Peyer's patch (tissue), 4 donors: ENCODE measurements around the gene BMPER. TPM values are rescaled to one million over a fixed set of nuclear protein-coding genes. Genes with fewer than 3 reads are reported as not detected.
A peak's percentile ranks its signal among the peaks of the same experiment; 100 is the strongest.

Source experiments
- DNase-seq, 3 donors: peaks; one replicate each; pipeline ENCODE4 v3.0.0-alpha.2; 2017 to 2019
- H3K27ac ChIP-seq, 4 donors: fragments of 200-600 bp; sonication (generic); one replicate each; pipeline ENCODE4 v1.5.1; 2016 to 2019
- H3K27me3 ChIP-seq, 2 donors: fragments of 200-600 bp; sonication (generic); one replicate each; pipeline ENCODE4 v1.5.1; 2019
- H3K36me3 ChIP-seq, 3 donors: fragments of 200-600 bp; sonication (generic); one replicate each; pipeline ENCODE4 v1.5.1; 2016 to 2019
- H3K4me1 ChIP-seq, 4 donors: fragments of 200-600 bp; sonication (generic); one replicate each; pipeline ENCODE4 v1.5.1; 2016 to 2019
- H3K4me3 ChIP-seq, 4 donors: fragments of 200-600 bp; sonication (generic); 1 replicate in 3 of 4; 2 replicates in 1 of 4; pipeline ENCODE4 v1.5.1; 2016 to 2019; ENCODE audit warnings: mild to moderate bottlenecking in 1 of 4
- H3K9me3 ChIP-seq, 4 donors: fragments of 200-600 bp; sonication (generic); one replicate each; pipeline ENCODE4 v1.5.1; 2016 to 2019; ENCODE audit warnings: mild to moderate bottlenecking in 1 of 4
- CTCF ChIP-seq, 6 experiments: fragments of 450-650 bp in 4 of 6; fragments of 200-600 bp in 2 of 6; sonication (generic) in 1 of 6; IDR thresholded peaks; one replicate each; pipeline ENCODE4 v1.5.1; 2017 to 2019; ENCODE audit warnings: antibody characterized with exemption in 6 of 6, mild to moderate bottlenecking in 3 of 6, moderate library complexity in 1 of 6
- POLR2A ChIP-seq, 2 donors: fragments of 450-650 bp; IDR thresholded peaks; one replicate each; pipeline ENCODE4 v1.5.1; 2017; ENCODE audit warnings: antibody characterized with exemption in 2 of 2, mild to moderate bottlenecking in 2 of 2, moderate library complexity in 2 of 2
- total RNA-seq, 4 donors: library from RNA; depleted of rRNA; stranded (reverse); fragments of >200 nt; gene quantifications; one replicate each; pipeline ENCODE4 v1.1.0, GENCODE V29; 2016

Gene BMPER
- total RNA-seq, 4 donors from 2014 or later = 4.0 to 50.3 (median 17.6) TPM

GRCh38 chr7:34090816-34091215, 185.5 kb downstream of the BMPER start:
- Histone ChIP-seq H3K27ac (no peak overlapping the region), H3K9me3 (no peaks in the 10 kb centered on the region), H3K4me3 (no peak overlapping the region), H3K27me3 (no peaks in the 10 kb centered on the region), H3K4me1 (no peaks in the 10 kb centered on the region), H3K36me3 (no peaks in the 10 kb centered on the region)
- TF ChIP-seq POLR2A (IDR thresholded peaks at IDR 0.05) (no peak), CTCF (IDR thresholded peaks at IDR 0.05) (no peak)
- DNase-seq = no peak

GRCh38 chr7:34091321-34091917, 186.1 kb downstream of the BMPER start:
- Histone ChIP-seq H3K27me3 (no peaks in the 10 kb centered on the region), H3K27ac (no peak overlapping the region)
- peak in 1 of 3 donors; percentile 64 for DNase-seq

GRCh38 chr7:34093276-34093675, 187.9 kb downstream of the BMPER start:
- no peak overlapping the region for H3K27ac ChIP-seq
- DNase-seq = no peak
- no peaks in the 10 kb centered on the region for H3K27me3 ChIP-seq
- TF ChIP-seq POLR2A (IDR thresholded peaks at IDR 0.05) = no peak
- TF ChIP-seq CTCF (IDR thresholded peaks at IDR 0.05) = no peak
- no peaks in the 10 kb centered on the region for H3K9me3 ChIP-seq
- H3K4me1 ChIP-seq = no peaks in the 10 kb centered on the region
- no peaks in the 10 kb centered on the region for H3K36me3 ChIP-seq
- no peak overlapping the region for H3K4me3 ChIP-seq

More at GRCh38 chr7:34091321-34091917, 186.1 kb downstream of the BMPER start:
- no peaks in the 10 kb centered on the region for H3K9me3 ChIP-seq
- H3K4me1 ChIP-seq = no peaks in the 10 kb centered on the region
- no peak overlapping the region for H3K4me3 ChIP-seq
- no peaks in the 10 kb centered on the region for H3K36me3 ChIP-seq
- TF ChIP-seq POLR2A (IDR thresholded peaks at IDR 0.05) (no peak), CTCF (IDR thresholded peaks at IDR 0.05) (peak in 4 of 6 experiments; percentile 16 to 48 (median 40))

GRCh38 chr7:34096198-34096651, 190.9 kb downstream of the BMPER start:
- TF ChIP-seq CTCF (IDR thresholded peaks at IDR 0.05) = no peak
- Histone ChIP-seq H3K27me3 (no peaks in the 10 kb centered on the region), H3K36me3 (no peaks in the 10 kb centered on the region), H3K4me3 (no peak overlapping the region), H3K9me3 (no peaks in the 10 kb centered on the region), H3K4me1 (no peaks in the 10 kb centered on the region), H3K27ac (no peak overlapping the region)
- peak in 1 of 3 donors; percentile 66 for DNase-seq

GRCh38 chr7:34096777-34097176, 191.4 kb downstream of the BMPER start:
- Histone ChIP-seq H3K4me1 (no peaks in the 10 kb centered on the region), H3K4me3 (no peak overlapping the region), H3K27ac (no peak overlapping the region), H3K9me3 (no peaks in the 10 kb centered on the region), H3K27me3 (no peaks in the 10 kb centered on the region), H3K36me3 (no peaks in the 10 kb centered on the region)
- no peak for DNase-seq
- TF ChIP-seq POLR2A (IDR thresholded peaks at IDR 0.05) = no peak
- no peak for TF ChIP-seq CTCF (IDR thresholded peaks at IDR 0.05)
